Activated CD4-positive, alpha-beta memory T cell treated with anti-CD3 and anti-CD28 coated beads for 36 hours (primary cell): ENCODE results near the gene WNT9B. TPM values are rescaled to one million over a fixed set of nuclear protein-coding genes. Genes with fewer than 3 reads are reported as not detected.

Experiments used
- CTCF ChIA-PET: fragments of 350-600 bp; sonication (Branson Sonifier 250); formaldehyde crosslinking; loops from one replicate; lab custom pipeline; 2021; ENCODE audit warnings: antibody characterized with exemption, inconsistent platforms; lab: Charles Lee
- POLR2A ChIA-PET: fragments of 350-600 bp; sonication (Branson Sonifier 250); formaldehyde crosslinking; loops from one replicate; lab custom pipeline; 2021; ENCODE audit warnings: antibody characterized with exemption; lab: Charles Lee
- DNase-seq: peaks from one replicate; pipeline ENCODE4 v3.0.0-alpha.2; 2020
- H3K27ac Mint-ChIP-seq: one replicate; pipeline ENCODE4 v1.8.0; 2021; ENCODE audit warnings: mixed read lengths
- H3K27me3 Mint-ChIP-seq: one replicate; pipeline ENCODE4 v1.8.0; 2021; ENCODE audit warnings: mixed read lengths
- H3K36me3 Mint-ChIP-seq: one replicate; pipeline ENCODE4 v1.8.0; 2021; ENCODE audit warnings: mixed read lengths
- H3K4me1 Mint-ChIP-seq: one replicate; pipeline ENCODE4 v1.8.0; 2021; ENCODE audit warnings: low read depth, mixed read lengths
- H3K4me3 Mint-ChIP-seq: one replicate; pipeline ENCODE4 v1.8.0; 2021; ENCODE audit warnings: mild to moderate bottlenecking, mixed read lengths
- H3K9me3 Mint-ChIP-seq: one replicate; pipeline ENCODE4 v1.8.0; 2021; ENCODE audit warnings: mixed read lengths
- intact Hi-C: fragments of 100-400 bp; cut with micrococcal nuclease; formaldehyde crosslinking; loops from one replicate; pipeline ENCODE4 v1.15.1; 2023
- total RNA-seq, 2 experiments: library from RNA; stranded (reverse); gene quantifications; one replicate each; pipeline ENCODE4 v1.2.3, GENCODE V29; 2021

The WNT9B gene
- total RNA-seq, 2 experiments from 2014 or later = not detected

DNA sequence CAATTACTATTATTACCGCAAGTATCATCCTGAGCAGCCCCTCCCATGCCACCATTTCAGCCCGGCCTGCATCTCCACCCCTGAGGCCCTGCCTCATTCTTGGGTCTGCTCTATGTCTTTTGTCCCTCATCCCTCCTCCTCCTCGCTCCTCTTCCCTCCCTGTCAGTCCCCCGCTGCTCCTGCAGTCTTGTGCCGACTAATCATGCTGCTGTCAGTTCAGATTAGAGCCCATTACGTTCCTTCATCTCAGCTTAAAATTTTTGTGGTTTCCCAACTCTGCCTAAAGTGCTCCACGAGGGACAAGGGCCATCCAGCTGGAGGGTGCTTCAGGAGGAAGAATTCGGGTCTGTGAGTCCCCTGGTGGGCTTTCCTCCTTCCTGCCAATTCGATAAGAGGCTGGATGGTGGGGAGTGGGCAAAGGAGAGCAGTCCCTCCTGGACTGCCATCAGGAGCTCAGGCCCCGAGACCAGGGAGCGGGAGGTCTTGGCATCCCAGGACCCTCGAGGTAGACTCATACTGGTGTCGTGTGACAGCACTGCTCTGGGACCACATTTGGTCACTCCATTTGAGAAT lies 38.7 kb downstream of the WNT9B start:
- Mint-ChIP-seq H3K4me1 (no peaks in the 10 kb centered on the region), H3K9me3 (no peaks in the 10 kb centered on the region), H3K27me3 (peaks cover 16% of the 10 kb centered on the region), H3K36me3 (no peaks in the 10 kb centered on the region), H3K4me3 (no peak overlapping the region), H3K27ac (no peak overlapping the region)
- no peak for DNase-seq
- POLR2A ChIA-PET = interaction anchor here (1.2 kb wide), 1 partner anchor 52 kb away, joined by 3 read pairs; no protein-coding TSS in a partner anchor
- CTCF ChIA-PET = no interaction called here
- intact Hi-C loops = no loop called here

GRCh38 chr17:46890638-46891037 lies 39.3 kb downstream of the WNT9B start:
- no peak overlapping the region for H3K27ac Mint-ChIP-seq
- H3K4me1 Mint-ChIP-seq = no peaks in the 10 kb centered on the region
- DNase-seq = no peak
- H3K9me3 Mint-ChIP-seq = no peaks in the 10 kb centered on the region
- ChIA-PET POLR2A (no interaction called here), CTCF (no interaction called here)
- no peak overlapping the region for H3K4me3 Mint-ChIP-seq
- H3K36me3 Mint-ChIP-seq = no peaks in the 10 kb centered on the region
- H3K27me3 Mint-ChIP-seq = peaks cover 17% of the 10 kb centered on the region
- intact Hi-C loops = no loop called here

DNA sequence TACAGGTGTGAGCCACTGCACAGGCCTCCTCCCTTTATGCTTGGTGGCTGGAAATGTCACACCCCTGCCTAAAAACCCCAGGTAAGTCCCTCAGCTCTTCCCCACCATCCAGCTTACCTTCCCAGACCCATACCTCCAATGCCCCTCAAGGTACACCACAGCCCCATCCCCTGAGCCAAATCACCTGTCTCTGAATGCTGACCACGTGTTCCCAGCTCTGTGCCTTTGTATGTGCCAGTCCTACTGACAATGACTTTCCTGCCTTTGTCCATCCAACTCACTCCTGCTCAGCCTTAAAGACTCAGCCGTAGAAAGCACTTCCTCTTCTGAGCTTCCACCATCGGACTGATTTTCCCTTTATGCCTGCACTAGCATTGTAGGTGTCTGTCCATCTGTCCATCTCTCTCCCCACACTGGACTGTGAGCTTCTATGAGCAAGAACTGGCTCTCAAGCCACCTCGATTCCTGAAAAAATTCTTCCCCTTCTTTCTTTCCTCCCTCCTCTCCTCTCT lies 40.9 kb downstream of the WNT9B start:
- POLR2A ChIA-PET = no interaction called here
- H3K36me3 Mint-ChIP-seq = no peaks in the 10 kb centered on the region
- H3K9me3 Mint-ChIP-seq = no peaks in the 10 kb centered on the region
- CTCF ChIA-PET = no interaction called here
- intact Hi-C loops = no loop called here
- H3K27me3 Mint-ChIP-seq = peaks cover 18% of the 10 kb centered on the region
- no peaks in the 10 kb centered on the region for H3K4me1 Mint-ChIP-seq
- no peak overlapping the region for H3K4me3 Mint-ChIP-seq
- H3K27ac Mint-ChIP-seq = no peak overlapping the region
- no peak for DNase-seq

GRCh38 chr17:46894024-46894423 lies 42.6 kb downstream of the WNT9B start:
- Mint-ChIP-seq H3K27ac (no peak overlapping the region), H3K27me3 (peaks cover 18% of the 10 kb centered on the region), H3K36me3 (no peaks in the 10 kb centered on the region), H3K4me1 (no peaks in the 10 kb centered on the region), H3K9me3 (peaks cover 7% of the 10 kb centered on the region), H3K4me3 (no peak overlapping the region)
- CTCF ChIA-PET = no interaction called here
- intact Hi-C loops = no loop called here
- POLR2A ChIA-PET = no interaction called here
- no peak for DNase-seq

- intact Hi-C loops = no loop called here
- POLR2A ChIA-PET = no interaction called here
- Mint-ChIP-seq H3K36me3 (no peaks in the 10 kb centered on the region), H3K9me3 (peaks cover 7% of the 10 kb centered on the region), H3K4me1 (no peaks in the 10 kb centered on the region), H3K4me3 (no peak overlapping the region), H3K27ac (no peak overlapping the region), H3K27me3 (peaks cover 18% of the 10 kb centered on the region)
- CTCF ChIA-PET = no interaction called here
- no peak for DNase-seq
Observed at GRCh38 chr17:46894476-46895151, 43.2 kb downstream of the WNT9B start.

GRCh38 chr17:46895171-46895570 lies 43.8 kb downstream of the WNT9B start:
- Mint-ChIP-seq H3K4me1 (no peaks in the 10 kb centered on the region), H3K27me3 (peaks cover 18% of the 10 kb centered on the region), H3K4me3 (no peak overlapping the region), H3K27ac (no peak overlapping the region), H3K36me3 (no peaks in the 10 kb centered on the region), H3K9me3 (peaks cover 7% of the 10 kb centered on the region)
- intact Hi-C loops = no loop called here
- CTCF ChIA-PET = no interaction called here
- no peak for DNase-seq
- POLR2A ChIA-PET = no interaction called here

DNA sequence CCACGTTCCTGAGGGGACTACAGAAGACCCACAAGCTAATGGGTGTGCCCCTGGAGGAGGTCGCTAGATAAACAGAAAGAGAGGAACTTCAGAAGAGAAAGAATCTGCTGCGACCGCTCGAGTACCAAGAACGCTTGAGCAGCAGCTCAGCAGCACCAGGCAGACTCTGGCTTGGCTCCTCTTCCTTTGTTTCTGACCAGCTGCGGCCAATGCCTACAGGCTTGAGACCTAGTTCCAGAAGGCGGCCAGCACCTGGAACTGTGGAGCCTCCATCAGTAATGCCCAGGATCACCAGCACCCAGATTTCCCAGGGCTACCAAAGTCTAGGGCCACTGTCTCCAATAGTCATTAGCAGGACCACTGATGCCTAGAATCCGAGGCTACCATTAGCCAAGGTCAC lies 45.6 kb downstream of the WNT9B start:
- no peak overlapping the region for H3K27ac Mint-ChIP-seq
- ChIA-PET POLR2A (no interaction called here), CTCF (interaction anchor here (1.4 kb wide), 1 partner anchor 44 kb away, joined by 6 read pairs; no protein-coding TSS in a partner anchor)
- H3K4me3 Mint-ChIP-seq = no peak overlapping the region
- intact Hi-C loops = no loop called here
- peaks cover 13% of the 10 kb centered on the region for H3K27me3 Mint-ChIP-seq
- DNase-seq = no peak
- H3K36me3 Mint-ChIP-seq = no peaks in the 10 kb centered on the region
- peaks cover 7% of the 10 kb centered on the region for H3K9me3 Mint-ChIP-seq
- no peaks in the 10 kb centered on the region for H3K4me1 Mint-ChIP-seq

DNA sequence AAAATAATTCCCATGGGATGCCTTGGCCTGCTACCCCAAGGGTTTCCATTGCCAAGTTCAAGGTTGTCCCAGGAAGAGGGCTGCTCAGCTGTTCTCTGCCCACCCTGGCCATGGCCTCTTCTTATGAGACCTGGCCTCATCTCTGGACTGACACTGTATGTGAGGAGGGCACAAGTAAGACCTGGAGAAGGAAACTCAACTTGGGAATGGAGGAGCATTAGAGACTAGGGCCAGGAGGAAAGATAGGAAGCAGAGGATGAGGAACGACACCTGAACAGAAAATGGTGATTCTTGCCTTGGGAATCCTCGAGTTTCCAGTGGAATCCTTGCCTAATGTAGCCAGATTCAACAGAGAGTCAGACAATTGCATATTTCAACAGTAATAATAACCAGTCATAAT lies 47.0 kb downstream of the WNT9B start:
- DNase-seq = no peak
- no peaks in the 10 kb centered on the region for H3K4me1 Mint-ChIP-seq
- H3K27me3 Mint-ChIP-seq = peaks cover 9% of the 10 kb centered on the region
- H3K36me3 Mint-ChIP-seq = no peaks in the 10 kb centered on the region
- no peak overlapping the region for H3K27ac Mint-ChIP-seq
- H3K4me3 Mint-ChIP-seq = no peak overlapping the region
- peaks cover 7% of the 10 kb centered on the region for H3K9me3 Mint-ChIP-seq
- ChIA-PET CTCF (no interaction called here), POLR2A (no interaction called here)
- intact Hi-C loops = no loop called here

GRCh38 chr17:46898860-46899259 lies 47.5 kb downstream of the WNT9B start:
- H3K4me1 Mint-ChIP-seq = no peaks in the 10 kb centered on the region
- H3K9me3 Mint-ChIP-seq = peaks cover 7% of the 10 kb centered on the region
- intact Hi-C loops = no loop called here
- H3K27ac Mint-ChIP-seq = no peak overlapping the region
- no peak for DNase-seq
- no peak overlapping the region for H3K4me3 Mint-ChIP-seq
- CTCF ChIA-PET = no interaction called here
- H3K27me3 Mint-ChIP-seq = peaks cover 6% of the 10 kb centered on the region
- no peaks in the 10 kb centered on the region for H3K36me3 Mint-ChIP-seq
- POLR2A ChIA-PET = no interaction called here

DNA sequence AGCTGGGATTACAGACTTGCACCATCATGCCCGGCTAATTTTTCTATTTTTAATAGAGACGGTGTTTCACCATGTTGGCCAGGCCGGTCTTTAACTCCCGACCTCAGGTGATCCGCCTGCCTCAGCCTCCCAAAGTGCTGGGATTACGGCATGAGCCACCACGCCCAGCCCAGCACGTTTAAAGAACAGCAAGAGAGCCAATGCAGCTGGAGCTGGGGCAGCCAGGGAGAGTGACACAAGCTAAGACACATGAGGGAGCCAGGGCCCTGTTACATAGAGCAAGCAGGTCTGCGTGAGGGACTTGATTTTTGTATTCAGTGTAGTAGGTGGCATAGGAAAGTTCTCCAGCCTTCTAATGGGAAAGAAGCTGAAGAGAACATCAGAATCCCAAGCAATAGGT lies 49.9 kb downstream of the WNT9B start:
- intact Hi-C loops = no loop called here
- Mint-ChIP-seq H3K27me3 (peaks cover 7% of the 10 kb centered on the region), H3K4me1 (no peaks in the 10 kb centered on the region), H3K4me3 (no peak overlapping the region), H3K27ac (no peak overlapping the region), H3K36me3 (no peaks in the 10 kb centered on the region), H3K9me3 (peaks cover 7% of the 10 kb centered on the region)
- CTCF ChIA-PET = no interaction called here
- POLR2A ChIA-PET = interaction anchor here (0.5 kb wide), 1 partner anchor 123 kb away, joined by 3 read pairs; no protein-coding TSS in a partner anchor
- DNase-seq = no peak

DNA sequence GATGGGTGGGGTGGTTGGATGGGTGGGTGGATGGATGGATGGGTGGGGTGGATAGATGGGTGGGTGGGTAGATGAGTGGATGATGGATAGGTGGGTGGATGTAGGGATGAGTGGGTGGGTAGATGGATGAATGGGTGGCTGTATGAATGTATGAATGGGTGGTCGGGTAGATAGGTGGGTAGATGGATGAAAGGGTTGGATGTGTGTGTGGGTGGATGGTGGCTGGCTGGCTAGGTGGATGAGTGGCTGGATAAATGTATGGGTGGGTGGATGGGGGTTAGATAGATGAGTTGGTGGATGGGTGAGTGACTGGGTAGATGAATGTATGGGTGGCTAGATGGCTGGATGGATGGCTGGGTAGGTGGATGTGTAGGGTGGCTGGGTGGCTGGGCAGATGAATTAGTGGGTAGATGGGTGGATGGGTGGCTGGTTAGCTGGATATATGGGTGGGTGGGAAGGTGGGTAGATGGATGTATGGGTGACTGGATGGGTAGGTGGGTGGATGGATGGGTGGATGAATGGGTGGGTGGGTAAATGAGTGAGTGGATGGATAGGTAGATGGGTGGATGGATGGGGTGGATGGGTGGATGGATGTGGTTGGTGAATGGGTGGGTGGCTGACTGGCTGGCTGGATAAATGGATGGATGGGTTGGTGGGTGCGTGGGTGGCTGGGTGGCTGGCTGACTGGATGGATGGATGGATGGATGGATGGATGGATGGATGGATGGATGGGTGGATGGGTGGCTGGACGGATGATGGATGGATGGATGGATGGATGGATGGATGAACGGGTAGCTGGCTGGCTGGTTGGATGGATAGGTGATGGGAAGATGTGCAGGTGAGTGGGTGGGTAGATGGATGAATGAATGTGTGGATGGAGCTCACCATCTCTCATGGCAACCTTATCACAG lies 52.6 kb downstream of the WNT9B start:
- POLR2A ChIA-PET = no interaction called here
- intact Hi-C loops = no loop called here
- no peak overlapping the region for H3K27ac Mint-ChIP-seq
- H3K27me3 Mint-ChIP-seq = peaks cover 7% of the 10 kb centered on the region
- CTCF ChIA-PET = no interaction called here
- no peaks in the 10 kb centered on the region for H3K4me1 Mint-ChIP-seq
- no peaks in the 10 kb centered on the region for H3K36me3 Mint-ChIP-seq
- H3K9me3 Mint-ChIP-seq = no peaks in the 10 kb centered on the region
- no peak for DNase-seq
- no peak overlapping the region for H3K4me3 Mint-ChIP-seq

DNA sequence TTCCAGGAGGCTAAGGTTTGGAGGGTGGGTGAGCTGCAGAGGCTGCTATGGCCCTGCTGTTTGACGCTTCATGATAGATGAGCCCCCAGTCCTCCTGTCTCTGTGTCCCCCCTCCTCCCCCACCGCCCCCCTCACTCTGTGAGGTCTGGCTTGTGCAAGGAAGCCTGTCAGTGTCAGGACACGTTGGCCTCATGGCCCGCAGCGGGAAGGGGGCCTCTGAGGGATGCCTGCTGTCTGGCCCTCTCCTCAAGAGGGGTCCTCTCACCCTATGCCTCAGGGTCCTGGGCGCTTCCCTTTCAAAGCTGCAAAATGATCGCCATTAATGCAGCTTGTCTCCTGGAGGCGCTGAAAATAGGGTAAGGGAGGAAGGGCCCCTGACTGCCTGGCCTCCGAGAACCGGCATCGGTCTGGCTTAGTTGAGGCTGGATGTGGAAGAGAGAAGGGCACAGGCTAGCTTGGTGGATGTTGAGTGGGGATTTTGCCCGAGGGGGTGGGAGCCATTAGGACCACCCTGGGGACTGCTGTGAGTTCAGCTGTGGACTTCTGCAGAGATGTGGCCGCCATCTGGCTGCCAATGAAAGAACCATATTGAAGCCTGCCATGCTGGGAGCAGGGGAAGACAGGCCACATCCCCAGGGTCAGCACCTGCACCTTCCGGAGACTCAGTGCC lies 56.8 kb downstream of the WNT9B start:
- POLR2A ChIA-PET = no interaction called here
- intact Hi-C loops = no loop called here
- Mint-ChIP-seq H3K27ac (no peak overlapping the region), H3K4me3 (no peak overlapping the region), H3K27me3 (peaks cover 9% of the 10 kb centered on the region), H3K9me3 (no peaks in the 10 kb centered on the region), H3K4me1 (no peaks in the 10 kb centered on the region), H3K36me3 (no peaks in the 10 kb centered on the region)
- CTCF ChIA-PET = no interaction called here
- DNase-seq = no peak
